GM12875 (cell line): ENCODE data around the gene INMT.

ENCODE experiments used
- H3K4me3 ChIP-seq: one replicate; pipeline ENCODE4 v1.5.1; 2011; ENCODE audit warnings: low read depth, low read length, control low read depth
- CTCF ChIP-seq: IDR thresholded peaks from 2 replicates; pipeline ENCODE4 v1.5.1; 2011; ENCODE audit warnings: low read depth, mild to moderate bottlenecking, control low read depth, inconsistent platforms, low read length, moderate library complexity, borderline replicate concordance; ENCODE audit not compliant: insufficient read depth

The INMT gene

GRCh38 chr7:30740417-30741181 lies 11.3 kb upstream of the INMT start:
- TF ChIP-seq CTCF, result peak; percentile 97
- H3K4me3 ChIP-seq, result no peak overlapping the region

- no peak for TF ChIP-seq CTCF
Measured at GRCh38 chr7:30741289-30741688, 10.6 kb upstream of the INMT start.

GRCh38 chr7:30743371-30744074 lies 8.4 kb upstream of the INMT start:
- peak; percentile 24; the same call in 1 of the 2 replicates for TF ChIP-seq CTCF

More at GRCh38 chr7:30741289-30741688, 10.6 kb upstream of the INMT start:
- no peak overlapping the region for H3K4me3 ChIP-seq

GRCh38 chr7:30744075-30744417 lies 7.9 kb upstream of the INMT start:
- no peak for TF ChIP-seq CTCF
- H3K4me3 ChIP-seq, result no peak overlapping the region

More at GRCh38 chr7:30743371-30744074, 8.4 kb upstream of the INMT start:
- no peak overlapping the region for H3K4me3 ChIP-seq

GRCh38 chr7:30745261-30745941 lies 6.5 kb upstream of the INMT start:
- no peak for TF ChIP-seq CTCF
- no peak overlapping the region for H3K4me3 ChIP-seq

- TF ChIP-seq CTCF, result no peak
- no peak overlapping the region for H3K4me3 ChIP-seq
Measured at GRCh38 chr7:30750010-30750409, 1.9 kb upstream of the INMT start.
